ENCODE results near the gene LARGE2. TPM values are rescaled to one million over a fixed set of nuclear protein-coding genes. Genes with fewer than 3 reads are reported as not detected.

The LARGE2 gene
- total RNA-seq, 1 experiment from 2014 or later, result 124 TPM

DNA sequence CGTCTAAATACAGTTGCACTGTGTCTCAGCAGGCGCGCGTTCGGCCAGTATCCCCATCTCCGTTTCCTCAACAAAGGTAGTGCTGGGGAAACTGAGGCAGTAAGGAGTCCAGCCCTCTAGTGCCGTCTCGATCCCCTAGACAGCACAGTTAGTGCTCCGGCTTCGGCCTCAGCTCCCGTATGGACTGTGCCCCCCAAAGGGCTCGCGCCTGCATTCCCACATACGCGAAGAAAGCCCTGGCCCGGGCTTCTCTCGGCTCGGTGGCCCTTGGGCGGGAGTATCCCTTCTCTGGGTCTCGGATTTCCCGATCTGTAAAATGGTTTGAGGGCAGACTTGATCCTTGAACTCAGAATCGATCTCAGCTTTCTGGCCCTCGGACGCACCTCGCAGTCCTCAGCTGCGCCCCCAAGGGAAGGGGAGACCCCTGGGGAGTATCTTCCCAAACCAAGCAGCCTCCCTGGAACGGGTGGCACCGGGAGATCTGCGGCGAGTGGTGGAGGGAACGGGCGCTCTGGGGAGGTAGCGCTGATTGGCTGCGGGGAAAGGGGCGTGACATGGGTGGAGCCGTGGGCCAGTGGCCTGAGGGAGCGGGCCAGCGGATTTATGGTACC, 4.0 kb upstream of the LARGE2 start (continued):
- TF ChIP-seq ATF6 (CRISPR knock-in tag; IDR thresholded peaks at IDR 0.05), result no peak
- no peak for TF ChIP-seq SOX15 (CRISPR knock-in tag; IDR thresholded peaks at IDR 0.05)
- TF ChIP-seq ZNF263 (CRISPR knock-in tag; IDR thresholded peaks at IDR 0.05; ENCODE audit: low read depth), result no peak

- Mint-ChIP-seq H3K27me3 (ENCODE audit: low read depth) (peaks cover 2% of the 10 kb centered on the region; the same call in 1 of the 2 replicates), H3K9me3 (no peaks in the 10 kb centered on the region), H3K27ac (no peak overlapping the region; the same call in 1 of the 2 replicates), H3K4me1 (peaks cover 34% of the 10 kb centered on the region), H3K36me3 (peaks cover 2% of the 10 kb centered on the region; the same call in 1 of the 2 replicates), H3K4me3 (peak overlapping the region; percentile 93)
- no peak for ATAC-seq
- CTCF ChIA-PET, result no interaction called here
- DNase-seq (ENCODE audit: low spot score), result no peak
- POLR2A ChIA-PET, result interaction anchor here (0.8 to 1.6 kb wide), 2 partner anchors 23 to 64 kb away, joined by 3 to 8 read pairs; no protein-coding TSS in a partner anchor
- no peak for TF ChIP-seq GRHL2 (CRISPR knock-in tag; IDR thresholded peaks at IDR 0.05; ENCODE audit: insufficient replicate concordance, severe bottlenecking)
- TF ChIP-seq ARID4B (CRISPR knock-in tag; IDR thresholded peaks at IDR 0.05; ENCODE audit: borderline replicate concordance), result no peak
- TF ChIP-seq, protein P1, sequence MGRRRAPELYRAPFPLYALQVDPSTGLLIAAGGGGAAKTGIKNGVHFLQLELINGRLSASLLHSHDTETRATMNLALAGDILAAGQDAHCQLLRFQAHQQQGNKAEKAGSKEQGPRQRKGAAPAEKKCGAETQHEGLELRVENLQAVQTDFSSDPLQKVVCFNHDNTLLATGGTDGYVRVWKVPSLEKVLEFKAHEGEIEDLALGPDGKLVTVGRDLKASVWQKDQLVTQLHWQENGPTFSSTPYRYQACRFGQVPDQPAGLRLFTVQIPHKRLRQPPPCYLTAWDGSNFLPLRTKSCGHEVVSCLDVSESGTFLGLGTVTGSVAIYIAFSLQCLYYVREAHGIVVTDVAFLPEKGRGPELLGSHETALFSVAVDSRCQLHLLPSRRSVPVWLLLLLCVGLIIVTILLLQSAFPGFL (CRISPR knock-in tag; IDR thresholded peaks at IDR 0.05; ENCODE audit: borderline replicate concordance), result no peak
- no peak for TF ChIP-seq ZNF416 (CRISPR knock-in tag; IDR thresholded peaks at IDR 0.05)
- no peak for TF ChIP-seq SMAD3 (CRISPR knock-in tag; IDR thresholded peaks at IDR 0.05; ENCODE audit: borderline replicate concordance)
- TF ChIP-seq, protein P2, sequence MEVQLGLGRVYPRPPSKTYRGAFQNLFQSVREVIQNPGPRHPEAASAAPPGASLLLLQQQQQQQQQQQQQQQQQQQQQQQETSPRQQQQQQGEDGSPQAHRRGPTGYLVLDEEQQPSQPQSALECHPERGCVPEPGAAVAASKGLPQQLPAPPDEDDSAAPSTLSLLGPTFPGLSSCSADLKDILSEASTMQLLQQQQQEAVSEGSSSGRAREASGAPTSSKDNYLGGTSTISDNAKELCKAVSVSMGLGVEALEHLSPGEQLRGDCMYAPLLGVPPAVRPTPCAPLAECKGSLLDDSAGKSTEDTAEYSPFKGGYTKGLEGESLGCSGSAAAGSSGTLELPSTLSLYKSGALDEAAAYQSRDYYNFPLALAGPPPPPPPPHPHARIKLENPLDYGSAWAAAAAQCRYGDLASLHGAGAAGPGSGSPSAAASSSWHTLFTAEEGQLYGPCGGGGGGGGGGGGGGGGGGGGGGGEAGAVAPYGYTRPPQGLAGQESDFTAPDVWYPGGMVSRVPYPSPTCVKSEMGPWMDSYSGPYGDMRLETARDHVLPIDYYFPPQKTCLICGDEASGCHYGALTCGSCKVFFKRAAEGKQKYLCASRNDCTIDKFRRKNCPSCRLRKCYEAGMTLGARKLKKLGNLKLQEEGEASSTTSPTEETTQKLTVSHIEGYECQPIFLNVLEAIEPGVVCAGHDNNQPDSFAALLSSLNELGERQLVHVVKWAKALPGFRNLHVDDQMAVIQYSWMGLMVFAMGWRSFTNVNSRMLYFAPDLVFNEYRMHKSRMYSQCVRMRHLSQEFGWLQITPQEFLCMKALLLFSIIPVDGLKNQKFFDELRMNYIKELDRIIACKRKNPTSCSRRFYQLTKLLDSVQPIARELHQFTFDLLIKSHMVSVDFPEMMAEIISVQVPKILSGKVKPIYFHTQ (CRISPR knock-in tag; IDR thresholded peaks at IDR 0.05), result no peak
- TF ChIP-seq GABPB1 (CRISPR knock-in tag; IDR thresholded peaks at IDR 0.05), result no peak
- no peak for TF ChIP-seq ZNF671 (CRISPR knock-in tag; IDR thresholded peaks at IDR 0.05)
- no peak for TF ChIP-seq TEAD1 (CRISPR knock-in tag; IDR thresholded peaks at IDR 0.05)
- no peak for TF ChIP-seq CBFB (CRISPR knock-in tag; IDR thresholded peaks at IDR 0.05; ENCODE audit: low read depth)
- TF ChIP-seq KAT7 (CRISPR knock-in tag; IDR thresholded peaks at IDR 0.05; ENCODE audit: borderline replicate concordance), result no peak
- TF ChIP-seq FOXJ3 (CRISPR knock-in tag; IDR thresholded peaks at IDR 0.05; ENCODE audit: borderline replicate concordance), result no peak
- TF ChIP-seq HMGXB4 (CRISPR knock-in tag; IDR thresholded peaks at IDR 0.05), result no peak
- TF ChIP-seq ETV6 (CRISPR knock-in tag; IDR thresholded peaks at IDR 0.05), result no peak
- TF ChIP-seq JAZF1 (CRISPR knock-in tag; IDR thresholded peaks at IDR 0.05), result no peak
- no peak for TF ChIP-seq CREB1 (CRISPR knock-in tag; IDR thresholded peaks at IDR 0.05)
- no peak for TF ChIP-seq E2F5 (CRISPR knock-in tag; IDR thresholded peaks at IDR 0.05)
- no peak for TF ChIP-seq PRRX2 (CRISPR knock-in tag; IDR thresholded peaks at IDR 0.05)
Measured at GRCh38 chr11:45918962-45919675, 3.3 kb upstream of the LARGE2 start.

Data from WTC11 (cell line).